ENCODE measurements around the gene NT5E. TPM values are rescaled to one million over a fixed set of nuclear protein-coding genes. Genes with fewer than 3 reads are reported as not detected.

NT5E gene
- polyA plus RNA-seq, 1 of the 3 experiments (the other 2 are of a cell fraction), result 443 TPM

DNA sequence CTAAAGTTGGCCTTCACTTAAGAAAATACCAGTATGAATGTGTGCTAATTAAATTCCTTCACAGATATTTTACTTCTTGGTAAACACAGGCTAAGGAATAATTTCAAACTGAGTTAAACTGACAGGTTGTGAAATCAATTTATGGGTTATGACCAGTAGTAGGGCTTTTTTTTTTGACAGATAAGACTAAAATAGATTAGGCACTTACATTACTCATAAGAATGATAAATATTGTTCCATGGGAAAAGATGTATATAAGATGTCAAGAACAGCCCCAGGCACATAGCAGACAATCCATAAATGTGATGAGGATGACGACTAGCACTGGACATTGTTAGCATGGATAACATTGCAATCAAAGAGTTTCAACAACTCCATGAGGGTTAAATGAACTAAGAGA lies 22.9 kb downstream of the NT5E start:
- 69% methylated on average over 1 of the region's 1 CpG for WGBS (ENCODE audit: low lambda C conversion rate)
- Histone ChIP-seq H3K27me3 (ENCODE audit: insufficient read depth) (no peaks in the 10 kb centered on the region), H4K20me1 (ENCODE audit: insufficient read depth) (no peaks in the 10 kb centered on the region), H3K4me3 (ENCODE audit: low read depth in 2 of 2, low read length in 1 of 2) (no peak overlapping the region), H3K9me2 (no peaks in the 10 kb centered on the region), H3K36me3 (replicated peaks in 1 of 2; ENCODE audit: control insufficient read depth in 1 of 2, insufficient read depth in 2 of 2, low read length in 1 of 2) (peaks cover 68 to 94% of the 10 kb centered on the region in 2 experiments), H3K9me3 (no peaks in the 10 kb centered on the region), H3K27ac (ENCODE audit: low read depth in 2 of 2, low read length in 1 of 2) (peak overlapping the region; percentile 58 to 69; a peak in 3 of 4 replicates), H2AFZ (ENCODE audit: low read depth) (no peak overlapping the region), H3K9ac (no peak overlapping the region; the same call in 1 of the 2 replicates), H3K79me2 (ENCODE audit: insufficient read depth) (peaks cover 94% of the 10 kb centered on the region), H3K4me2 (no peak overlapping the region), H3F3A (replicated peaks; ENCODE audit: insufficient read depth) (peaks cover 39% of the 10 kb centered on the region), H3K4me1 (ENCODE audit: control insufficient read depth in 1 of 2, insufficient read depth in 2 of 2, low read depth in 1 of 2, low read length in 1 of 2) (peaks cover 0 to 43% of the 10 kb centered on the region in 2 experiments; a peak in 2 of 4 replicates)
- DNase-seq, result no peak
- TF ChIP-seq, protein P1, sequence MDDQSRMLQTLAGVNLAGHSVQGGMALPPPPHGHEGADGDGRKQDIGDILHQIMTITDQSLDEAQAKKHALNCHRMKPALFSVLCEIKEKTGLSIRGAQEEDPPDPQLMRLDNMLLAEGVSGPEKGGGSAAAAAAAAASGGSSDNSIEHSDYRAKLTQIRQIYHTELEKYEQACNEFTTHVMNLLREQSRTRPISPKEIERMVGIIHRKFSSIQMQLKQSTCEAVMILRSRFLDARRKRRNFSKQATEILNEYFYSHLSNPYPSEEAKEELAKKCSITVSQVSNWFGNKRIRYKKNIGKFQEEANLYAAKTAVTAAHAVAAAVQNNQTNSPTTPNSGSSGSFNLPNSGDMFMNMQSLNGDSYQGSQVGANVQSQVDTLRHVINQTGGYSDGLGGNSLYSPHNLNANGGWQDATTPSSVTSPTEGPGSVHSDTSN (IDR thresholded peaks at IDR 0.05), result peak; percentile 42; the same call in 1 of the 2 replicates
- TF ChIP-seq GABPA (IDR thresholded peaks at IDR 0.05; ENCODE audit: low read depth), result no peak
- peak; percentile 21; the same call in 1 of the 2 replicates for TF ChIP-seq TCF12 (IDR thresholded peaks at IDR 0.05)
- TF ChIP-seq JUND (IDR thresholded peaks at IDR 0.05), result 0 out of 2 replicates have a peak, but pooled peaks have one; percentile 3
- TF ChIP-seq MAX (IDR thresholded peaks at IDR 0.05; ENCODE audit: low read depth), result no peak
- ChIA-PET POLR2A (no interaction called here), CTCF (interaction anchor here (2.0 to 3.8 kb wide), 2 partner anchors 10 to 117 kb away, joined by 9 to 30 read pairs; no protein-coding TSS in a partner anchor)

GRCh38 chr6:85473748-85474147 lies 23.9 kb downstream of the NT5E start:
- H2AFZ ChIP-seq (ENCODE audit: low read depth), result no peak overlapping the region
- peak overlapping the region in 1 of 2 experiments; percentile 69; a peak in 2 of 4 replicates for H3K27ac ChIP-seq (ENCODE audit: low read depth in 2 of 2, low read length in 1 of 2)
- no peak overlapping the region for H3K4me2 ChIP-seq
- POLR2A ChIA-PET, result no interaction called here
- H3K27me3 ChIP-seq (ENCODE audit: insufficient read depth), result no peaks in the 10 kb centered on the region
- peaks cover 65 to 91% of the 10 kb centered on the region in 2 experiments for H3K36me3 ChIP-seq (replicated peaks in 1 of 2; ENCODE audit: control insufficient read depth in 1 of 2, insufficient read depth in 2 of 2, low read length in 1 of 2)
- no peak overlapping the region for H3K9ac ChIP-seq
- peaks cover 0 to 34% of the 10 kb centered on the region in 2 experiments; a peak in 2 of 4 replicates for H3K4me1 ChIP-seq (ENCODE audit: control insufficient read depth in 1 of 2, insufficient read depth in 2 of 2, low read depth in 1 of 2, low read length in 1 of 2)
- no peak for TF ChIP-seq TEAD4 (IDR thresholded peaks at IDR 0.05; ENCODE audit: borderline replicate concordance, insufficient read depth)
- no peak for TF ChIP-seq NFIC (IDR thresholded peaks at IDR 0.05; ENCODE audit: borderline replicate concordance)
- no peak for TF ChIP-seq CHD2 (IDR thresholded peaks at IDR 0.05; ENCODE audit: low read length, partially characterized antibody)
- TF ChIP-seq MAX (IDR thresholded peaks at IDR 0.05; ENCODE audit: low read depth), result no peak
- no peak for TF ChIP-seq SIN3A (IDR thresholded peaks at IDR 0.05; ENCODE audit: borderline replicate concordance, low read depth, low read length)
- no peak for TF ChIP-seq NRF1 (IDR thresholded peaks at IDR 0.05; ENCODE audit: low read depth, low read length)
- no peak for TF ChIP-seq IRF3 (IDR thresholded peaks at IDR 0.05; ENCODE audit: low read depth, low read length)
- TF ChIP-seq FOSL2 (IDR thresholded peaks at IDR 0.05; ENCODE audit: borderline replicate concordance, low read depth), result no peak
- no peak for TF ChIP-seq JUND (IDR thresholded peaks at IDR 0.05)
- no peak for TF ChIP-seq TAF1 (IDR thresholded peaks at IDR 0.05; ENCODE audit: borderline replicate concordance, low read depth, low read length)
- TF ChIP-seq ZBTB33 (IDR thresholded peaks at IDR 0.05; ENCODE audit: borderline replicate concordance, low read depth), result no peak
- no peak for TF ChIP-seq FOXJ3 (CRISPR knock-in tag; IDR thresholded peaks at IDR 0.05)
- TF ChIP-seq, protein P1 (IDR thresholded peaks at IDR 0.05), result no peak
- H3K4me3 ChIP-seq (ENCODE audit: low read depth in 2 of 2, low read length in 1 of 2), result no peak overlapping the region
- CTCF ChIA-PET, result interaction anchor here (0.5 to 3.8 kb wide), 4 partner anchors 9 to 1594 kb away, joined by 3 to 30 read pairs (median 6); no protein-coding TSS in a partner anchor
- no peaks in the 10 kb centered on the region for H3K9me2 ChIP-seq
- no peaks in the 10 kb centered on the region for H3K9me3 ChIP-seq
- 100% methylated on average over 1 of the region's 1 CpG for WGBS (ENCODE audit: low lambda C conversion rate)
- DNase-seq, result no peak
- H3K79me2 ChIP-seq (ENCODE audit: insufficient read depth), result peaks cover 91% of the 10 kb centered on the region
- H3F3A ChIP-seq (replicated peaks; ENCODE audit: insufficient read depth), result peaks cover 40% of the 10 kb centered on the region
- no peaks in the 10 kb centered on the region for H4K20me1 ChIP-seq (ENCODE audit: insufficient read depth)
